IgD-negative memory B cell (primary cell): ENCODE results near the gene ISYNA1. TPM values are rescaled to one million over a fixed set of nuclear protein-coding genes. Genes with fewer than 3 reads are reported as not detected.
A peak's percentile ranks its signal among the peaks of the same experiment; 100 is the strongest.

Source experiments
- H3K27ac Mint-ChIP-seq, 3 donors: one replicate each; pipeline ENCODE4 v1.8.0; 2020 to 2022; ENCODE audit warnings: mild to moderate bottlenecking in 3 of 3, mixed read lengths in 3 of 3, moderate library complexity in 1 of 3
- H3K27me3 Mint-ChIP-seq: one replicate; pipeline ENCODE4 v1.8.0; 2021; ENCODE audit warnings: mixed read lengths
- H3K36me3 Mint-ChIP-seq: one replicate; pipeline ENCODE4 v1.8.0; 2020; ENCODE audit warnings: mild to moderate bottlenecking, mixed read lengths
- H3K4me1 Mint-ChIP-seq, 3 donors: one replicate each; pipeline ENCODE4 v1.8.0; 2020 to 2022; ENCODE audit warnings: mixed read lengths in 3 of 3, mild to moderate bottlenecking in 1 of 3
- H3K4me3 Mint-ChIP-seq, 4 donors: one replicate each; pipeline ENCODE4 v1.8.0; 2020 to 2022; ENCODE audit warnings: mild to moderate bottlenecking in 4 of 4, mixed read lengths in 4 of 4, moderate library complexity in 3 of 4
- H3K9me3 Mint-ChIP-seq, 3 donors: one replicate each; pipeline ENCODE4 v1.8.0; 2020 to 2021; ENCODE audit warnings: mixed read lengths in 3 of 3, mild to moderate bottlenecking in 1 of 3
- polyA plus RNA-seq: library from polyadenylated mRNA; unstranded; fragments of 300-500 nt; fragmentation: Illumina TruSeq; gene quantifications from one replicate; pipeline ENCODE4 v1.2.3, GENCODE V29; 2021

The ISYNA1 gene
- polyA plus RNA-seq = 17.2 TPM

DNA sequence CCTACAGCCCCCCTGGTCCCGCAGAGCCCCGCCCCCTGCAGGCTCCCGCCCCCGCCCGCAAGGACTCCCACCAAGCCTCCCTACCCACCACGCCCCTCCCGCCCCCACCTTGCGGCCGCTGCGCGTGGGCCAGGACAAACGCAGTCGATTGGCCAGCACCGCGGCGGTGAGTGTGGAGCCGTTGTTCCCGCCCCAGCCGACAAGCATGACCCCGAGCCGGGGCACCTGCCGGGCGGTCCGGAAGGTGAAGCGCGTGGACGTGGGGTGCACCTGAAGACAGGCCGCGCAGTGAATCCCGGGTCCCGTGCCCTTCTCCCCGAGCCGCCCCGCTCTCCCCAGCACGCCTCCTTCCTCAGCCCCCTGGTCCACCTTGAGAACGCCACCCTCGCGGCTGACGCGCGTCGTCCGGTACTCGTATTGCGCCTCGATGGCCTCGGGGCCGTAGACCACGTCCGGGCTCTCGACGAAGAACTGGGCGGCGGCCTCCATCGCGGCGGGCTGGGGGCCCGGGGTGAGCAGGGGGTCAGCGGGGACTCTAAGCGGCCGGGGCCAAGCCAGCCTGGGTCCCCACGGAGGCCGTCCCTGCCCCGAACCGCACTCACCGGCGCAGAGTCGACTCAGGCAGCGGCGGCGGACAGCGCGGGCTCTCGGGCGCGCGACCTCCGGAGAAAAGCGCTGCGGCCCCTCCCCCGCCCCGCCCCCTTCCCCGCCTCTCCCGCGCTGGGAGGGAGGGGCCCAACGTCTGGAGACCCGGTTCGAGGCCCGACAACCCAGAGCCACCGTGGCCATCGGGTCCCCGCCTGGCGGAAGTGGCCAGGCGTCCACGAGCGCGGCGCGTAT, at the start of gene ISYNA1:
Gene ISYNA1 (minus strand): TSS at position 643 of the 840 bp plus-strand sequence. CDS start 154 bp downstream, at position 489.
- Mint-ChIP-seq H3K4me1 (peaks cover 10 to 18% (median 15%) of the 10 kb centered on the region in 3 donors), H3K9me3 (no peaks in the 10 kb centered on the region), H3K27me3 (no peaks in the 10 kb centered on the region), H3K36me3 (no peaks in the 10 kb centered on the region), H3K27ac (peak within 1 kb of the TSS in 2 of 3 donors; percentile 85 to 89), H3K4me3 (peak within 1 kb of the TSS; percentile 77 to 90 (median 88))

DNA sequence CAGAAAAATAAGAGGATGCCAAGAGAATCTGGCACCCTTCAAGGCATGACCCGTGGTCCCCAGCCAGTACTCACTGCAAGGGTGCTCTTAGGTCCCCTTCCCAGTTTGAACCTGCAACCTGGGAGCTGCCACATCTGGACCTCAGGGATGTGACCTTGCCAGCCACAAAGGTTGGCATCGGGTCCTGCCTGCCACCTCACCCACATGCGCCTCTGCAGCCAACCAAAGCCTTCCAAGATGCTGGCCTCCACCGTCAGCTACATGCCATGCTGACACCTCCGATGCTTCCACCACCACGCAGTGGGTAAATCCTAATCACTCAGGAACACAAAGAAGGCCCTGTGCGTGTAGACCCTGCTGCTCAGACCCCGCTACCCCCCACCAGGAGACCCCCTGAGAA, 48.8 kb upstream of the ISYNA1 start:
- Mint-ChIP-seq H3K27ac (peak overlapping the region in 2 of 3 donors; percentile 47 to 62), H3K36me3 (no peaks in the 10 kb centered on the region), H3K4me3 (no peak overlapping the region), H3K27me3 (no peaks in the 10 kb centered on the region), H3K9me3 (no peaks in the 10 kb centered on the region), H3K4me1 (peaks cover 9 to 16% (median 15%) of the 10 kb centered on the region in 3 donors)

DNA sequence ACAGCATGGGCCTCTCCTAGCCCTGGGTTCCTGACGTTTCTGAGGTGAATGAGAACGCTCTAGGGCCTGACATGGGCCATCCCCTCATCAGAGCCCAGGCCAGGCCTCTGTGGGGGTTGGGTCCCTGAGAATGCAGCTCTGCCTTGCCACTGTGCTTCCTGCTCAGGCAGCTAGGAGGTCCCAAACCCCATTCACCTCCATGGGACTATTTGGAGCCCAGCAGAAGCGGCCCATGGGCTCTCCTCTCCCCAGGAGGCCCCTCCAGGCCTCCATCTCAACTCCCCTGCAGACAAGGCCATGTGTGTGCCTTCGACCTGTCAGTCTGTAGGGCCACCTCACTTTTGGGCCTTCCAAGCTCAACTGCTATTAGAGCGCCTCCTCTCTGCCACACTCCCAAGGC, 47.1 kb upstream of the ISYNA1 start:
- Mint-ChIP-seq H3K4me1 (peaks cover 9 to 27% (median 12%) of the 10 kb centered on the region in 3 donors), H3K4me3 (peak overlapping the region in 2 of 4 donors; percentile 65 to 68)

DNA sequence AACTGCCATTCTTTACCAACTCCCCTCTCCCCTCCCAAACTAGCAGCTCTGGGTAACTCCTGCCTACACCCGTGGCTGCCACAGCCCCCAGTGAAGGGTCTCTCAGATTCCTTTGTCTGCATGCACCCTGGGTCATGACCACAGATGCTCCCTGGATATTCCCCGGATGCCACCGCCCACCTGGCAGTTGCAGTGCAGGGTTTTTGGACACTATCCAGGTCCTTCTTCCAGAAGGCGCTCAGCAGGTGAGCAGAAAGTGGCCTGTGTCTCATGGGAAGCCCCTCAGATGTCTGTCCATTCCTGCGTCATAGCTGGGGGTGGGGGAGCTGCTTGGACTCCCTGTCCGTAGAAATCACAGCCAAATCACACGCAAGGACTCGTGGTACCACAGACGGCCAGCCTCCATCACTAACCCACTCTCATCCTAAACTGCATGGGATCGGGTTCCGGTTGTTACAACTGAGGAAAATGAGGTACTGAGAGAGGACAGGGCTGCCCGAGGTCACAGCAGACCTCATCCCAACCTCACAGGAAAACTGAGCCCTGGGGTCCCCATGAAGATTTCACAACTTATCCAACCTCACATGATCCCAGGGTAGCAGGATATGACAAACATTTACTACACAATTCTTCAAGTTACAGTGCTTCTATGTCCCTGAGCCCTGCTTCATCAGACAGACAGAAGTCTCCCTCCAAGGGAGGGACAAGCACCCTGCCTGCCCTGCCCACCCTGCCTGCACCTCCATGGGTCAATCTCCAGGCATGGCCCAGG, 45.4 kb upstream of the ISYNA1 start:
- peak overlapping the region in 1 of 3 donors; percentile 98 for H3K27ac Mint-ChIP-seq
- H3K4me3 Mint-ChIP-seq = no peak overlapping the region
- no peaks in the 10 kb centered on the region for H3K36me3 Mint-ChIP-seq
- peaks cover 15 to 37% (median 23%) of the 10 kb centered on the region in 3 donors for H3K4me1 Mint-ChIP-seq
- no peaks in the 10 kb centered on the region for H3K9me3 Mint-ChIP-seq
- no peaks in the 10 kb centered on the region for H3K27me3 Mint-ChIP-seq

More for the DNA sequence above, 47.1 kb upstream of the ISYNA1 start:
- no peaks in the 10 kb centered on the region for H3K27me3 Mint-ChIP-seq
- no peaks in the 10 kb centered on the region for H3K9me3 Mint-ChIP-seq
- no peaks in the 10 kb centered on the region for H3K36me3 Mint-ChIP-seq
- peak overlapping the region in 1 of 3 donors; percentile 67 for H3K27ac Mint-ChIP-seq

DNA sequence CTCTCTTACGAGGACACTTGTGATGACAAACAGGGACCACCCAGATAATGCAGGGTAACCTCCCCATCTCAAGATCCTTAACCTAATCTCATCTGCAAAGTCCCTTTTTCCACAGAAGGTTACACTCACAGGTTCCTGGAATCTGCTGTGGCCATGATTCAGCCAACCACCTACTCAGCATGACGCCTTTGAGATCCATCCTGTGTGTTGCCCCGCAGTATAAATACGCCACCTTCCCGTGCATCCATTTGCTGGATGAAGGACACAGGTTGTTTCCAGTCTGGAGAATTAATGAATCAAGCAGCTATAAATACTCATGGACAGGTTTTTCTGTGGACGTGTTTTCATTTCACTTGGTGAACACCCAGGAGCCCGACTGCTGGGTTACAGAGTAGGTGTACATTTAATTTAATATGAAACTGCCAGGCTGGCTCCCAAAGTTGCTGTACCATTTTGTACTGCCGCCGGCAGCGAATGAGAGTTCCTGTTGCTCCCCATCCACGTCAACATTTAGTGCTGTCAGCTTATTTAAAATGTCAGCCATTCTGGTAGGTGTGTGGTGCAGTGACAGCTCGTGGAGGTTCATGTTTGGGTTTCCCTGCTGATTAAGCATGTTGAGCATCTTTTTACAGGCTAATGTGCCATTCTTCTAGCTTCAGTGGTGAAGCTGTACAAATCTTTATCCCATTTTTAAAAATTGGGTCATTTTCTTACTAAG, 43.7 kb upstream of the ISYNA1 start:
- Mint-ChIP-seq H3K27me3 (no peaks in the 10 kb centered on the region), H3K9me3 (no peaks in the 10 kb centered on the region), H3K4me3 (peak overlapping the region in 1 of 4 donors; percentile 28), H3K4me1 (peaks cover 16 to 47% (median 24%) of the 10 kb centered on the region in 3 donors), H3K27ac (no peak overlapping the region), H3K36me3 (no peaks in the 10 kb centered on the region)

DNA sequence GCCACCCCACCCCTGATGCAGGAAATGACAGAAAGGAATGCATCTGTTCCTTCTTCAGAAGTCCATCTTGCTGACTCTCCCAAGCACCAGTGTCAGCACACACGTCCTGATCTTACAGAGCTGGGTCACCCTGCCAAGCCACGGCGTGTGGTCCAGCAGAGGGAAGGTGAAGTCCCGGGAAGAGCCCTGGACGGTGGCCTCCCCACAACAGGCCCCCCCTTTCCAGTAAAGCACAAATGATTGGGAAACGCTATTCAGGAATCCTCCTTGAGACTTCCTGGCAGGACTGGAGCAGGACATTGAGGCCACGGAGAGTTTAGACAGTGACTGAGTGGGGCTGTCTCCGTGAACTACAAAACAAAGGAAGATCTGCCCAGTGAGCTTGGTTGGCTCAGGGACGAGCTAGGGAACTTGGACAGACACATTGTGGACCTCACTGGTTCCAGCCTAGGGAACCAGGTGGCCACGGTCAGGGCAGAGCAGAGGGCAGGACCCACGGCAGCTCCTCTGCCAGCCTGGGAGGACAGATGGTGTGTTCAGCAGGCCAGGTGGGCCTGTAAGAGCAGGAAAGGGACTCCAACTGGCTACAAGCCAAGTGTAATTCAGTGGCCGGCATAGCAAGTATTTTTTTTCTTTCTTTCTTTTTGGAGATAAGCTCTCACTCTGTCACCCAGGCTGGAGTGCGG, 42.2 kb upstream of the ISYNA1 start:
- peaks cover 20 to 49% (median 29%) of the 10 kb centered on the region in 3 donors for H3K4me1 Mint-ChIP-seq
- H3K27me3 Mint-ChIP-seq = no peaks in the 10 kb centered on the region
- H3K27ac Mint-ChIP-seq = peak overlapping the region in 1 of 3 donors; percentile 68
- H3K36me3 Mint-ChIP-seq = no peaks in the 10 kb centered on the region
- no peaks in the 10 kb centered on the region for H3K9me3 Mint-ChIP-seq
- H3K4me3 Mint-ChIP-seq = peak overlapping the region in 2 of 4 donors; percentile 45 to 49

DNA sequence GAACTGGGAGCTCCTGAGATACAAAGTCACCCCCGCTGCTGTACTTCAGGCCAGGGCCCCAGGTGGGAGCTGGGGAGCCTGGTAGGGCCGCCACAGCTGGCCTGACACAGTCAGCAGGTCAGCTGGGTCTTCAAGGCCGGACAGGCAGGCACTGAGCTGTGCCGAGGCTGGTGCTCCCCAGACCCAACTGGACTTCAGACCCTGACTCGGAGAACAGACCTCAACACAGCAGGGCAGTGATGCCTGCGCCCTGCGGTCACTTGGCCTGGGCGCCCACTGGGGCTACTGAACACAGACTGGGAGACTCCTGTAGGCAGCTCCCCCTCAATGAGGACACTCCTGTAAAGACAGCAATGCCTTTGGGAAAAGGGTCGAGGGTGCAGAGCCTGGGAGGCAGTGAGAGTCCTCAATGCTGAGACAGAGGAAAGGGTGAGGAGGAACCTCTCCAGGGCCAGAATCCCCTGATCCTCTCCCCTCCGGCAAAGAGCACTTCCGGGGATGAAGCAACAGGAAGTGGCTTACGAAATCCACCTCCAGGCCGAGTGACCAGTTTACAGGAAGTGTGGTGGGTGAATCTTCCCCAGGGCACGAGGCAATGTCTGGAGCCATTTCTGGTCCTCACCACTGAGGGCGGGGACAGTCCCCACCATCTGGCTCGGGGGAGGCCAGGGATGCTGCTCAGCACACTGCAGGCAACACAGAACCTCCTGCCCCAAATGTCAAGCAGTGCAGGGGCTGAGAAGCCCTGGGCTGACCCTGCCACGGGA, 40.8 kb upstream of the ISYNA1 start:
- Mint-ChIP-seq H3K27me3 (no peaks in the 10 kb centered on the region), H3K27ac (peak overlapping the region in 2 of 3 donors; percentile 76 to 95), H3K9me3 (no peaks in the 10 kb centered on the region), H3K36me3 (no peaks in the 10 kb centered on the region), H3K4me1 (peaks cover 20 to 46% (median 25%) of the 10 kb centered on the region in 3 donors), H3K4me3 (peak overlapping the region in 2 of 4 donors; percentile 68 to 88)

DNA sequence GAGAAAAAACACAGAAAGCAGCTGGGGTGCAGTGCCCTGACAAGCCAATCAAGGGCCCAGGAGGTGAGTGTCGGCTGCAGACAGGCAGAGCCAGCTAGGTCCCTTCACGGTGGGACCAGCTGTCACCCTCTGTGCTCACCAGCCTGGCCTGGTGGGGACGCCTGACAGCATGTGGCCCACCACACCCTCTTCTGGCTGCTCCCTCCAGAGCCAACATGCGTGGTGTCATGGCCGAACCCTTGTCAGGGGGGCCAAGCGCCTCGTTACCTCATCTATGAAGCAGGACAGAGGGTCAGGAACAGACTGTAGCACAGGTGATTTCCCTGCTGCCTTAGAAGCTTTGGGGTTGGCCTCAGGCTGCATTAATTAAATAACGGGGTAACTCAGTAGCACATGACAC, 40.0 kb upstream of the ISYNA1 start:
- Mint-ChIP-seq H3K4me1 (peaks cover 21 to 46% (median 25%) of the 10 kb centered on the region in 3 donors), H3K27me3 (no peaks in the 10 kb centered on the region), H3K4me3 (no peak overlapping the region), H3K36me3 (no peaks in the 10 kb centered on the region), H3K27ac (peak overlapping the region in 2 of 3 donors; percentile 57 to 80), H3K9me3 (no peaks in the 10 kb centered on the region)

DNA sequence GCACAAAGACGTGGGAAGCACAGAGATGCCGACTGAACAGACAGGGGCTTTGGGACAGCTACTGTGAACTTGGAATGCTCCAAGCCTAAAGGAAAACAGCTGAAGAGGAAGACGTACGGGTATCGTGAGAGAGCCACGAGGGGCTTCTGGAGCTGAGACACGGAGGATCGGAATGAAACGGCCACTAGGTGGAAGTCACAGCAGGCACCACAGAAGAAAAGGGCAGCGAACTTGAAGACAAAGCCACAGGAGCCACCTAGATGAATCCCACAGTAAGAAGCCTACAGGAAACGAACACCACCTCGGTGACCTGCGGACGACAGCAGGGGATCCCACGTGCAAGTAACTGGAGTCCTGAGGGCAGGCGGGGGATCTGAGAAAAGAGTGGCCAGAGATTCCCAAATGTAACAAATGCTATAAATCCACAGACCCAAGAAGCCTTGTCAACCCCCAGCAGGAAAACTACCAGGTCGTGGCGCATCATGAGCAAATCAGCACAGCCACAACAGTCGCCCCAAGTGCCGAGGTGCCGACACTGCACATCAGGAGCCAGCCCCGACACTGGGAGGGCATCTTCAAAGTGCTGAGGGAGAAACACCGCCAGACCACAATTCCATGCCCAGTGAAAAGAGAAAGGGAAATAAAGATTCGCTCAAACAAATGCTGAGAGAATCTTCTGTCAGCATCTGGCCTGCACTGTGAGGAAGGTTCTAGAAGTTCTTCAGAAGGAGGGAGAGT, 39.3 kb upstream of the ISYNA1 start:
- Mint-ChIP-seq H3K4me3 (peak overlapping the region in 2 of 4 donors; percentile 44 to 67), H3K4me1 (peaks cover 24 to 44% (median 25%) of the 10 kb centered on the region in 3 donors), H3K27me3 (no peaks in the 10 kb centered on the region), H3K9me3 (no peaks in the 10 kb centered on the region), H3K27ac (peak overlapping the region in 2 of 3 donors; percentile 57 to 80), H3K36me3 (no peaks in the 10 kb centered on the region)

DNA sequence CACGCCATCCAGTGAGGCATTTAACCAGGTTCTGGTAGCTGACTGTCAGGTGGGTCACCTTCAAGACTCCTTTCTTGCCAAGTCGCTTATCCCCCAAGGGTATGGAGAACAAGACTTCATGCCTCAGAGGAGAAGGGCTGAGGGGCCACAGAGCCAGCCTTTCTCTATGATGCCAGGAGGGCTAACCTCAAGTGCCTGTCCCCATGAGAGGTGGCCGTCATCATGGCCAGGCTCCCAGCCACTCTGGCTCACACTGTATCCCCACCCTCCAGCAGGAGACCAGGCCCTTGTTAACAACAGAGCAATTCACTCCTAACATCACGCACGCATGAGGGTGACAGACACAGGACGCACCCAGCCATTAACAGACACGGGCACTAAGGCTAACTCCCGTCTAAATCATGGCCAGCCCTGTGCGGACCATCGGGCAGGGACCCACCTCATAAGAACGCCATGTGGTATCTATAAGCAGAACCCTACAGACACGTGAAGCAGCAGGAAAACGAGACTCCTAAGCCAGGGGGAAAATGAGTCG, 38.6 kb upstream of the ISYNA1 start:
- H3K9me3 Mint-ChIP-seq = no peaks in the 10 kb centered on the region
- peaks cover 25 to 44% (median 28%) of the 10 kb centered on the region in 3 donors for H3K4me1 Mint-ChIP-seq
- no peaks in the 10 kb centered on the region for H3K36me3 Mint-ChIP-seq
- peak overlapping the region in 2 of 4 donors; percentile 42 to 44 for H3K4me3 Mint-ChIP-seq
- H3K27ac Mint-ChIP-seq = peak overlapping the region in 1 of 3 donors; percentile 80
- H3K27me3 Mint-ChIP-seq = no peaks in the 10 kb centered on the region

DNA sequence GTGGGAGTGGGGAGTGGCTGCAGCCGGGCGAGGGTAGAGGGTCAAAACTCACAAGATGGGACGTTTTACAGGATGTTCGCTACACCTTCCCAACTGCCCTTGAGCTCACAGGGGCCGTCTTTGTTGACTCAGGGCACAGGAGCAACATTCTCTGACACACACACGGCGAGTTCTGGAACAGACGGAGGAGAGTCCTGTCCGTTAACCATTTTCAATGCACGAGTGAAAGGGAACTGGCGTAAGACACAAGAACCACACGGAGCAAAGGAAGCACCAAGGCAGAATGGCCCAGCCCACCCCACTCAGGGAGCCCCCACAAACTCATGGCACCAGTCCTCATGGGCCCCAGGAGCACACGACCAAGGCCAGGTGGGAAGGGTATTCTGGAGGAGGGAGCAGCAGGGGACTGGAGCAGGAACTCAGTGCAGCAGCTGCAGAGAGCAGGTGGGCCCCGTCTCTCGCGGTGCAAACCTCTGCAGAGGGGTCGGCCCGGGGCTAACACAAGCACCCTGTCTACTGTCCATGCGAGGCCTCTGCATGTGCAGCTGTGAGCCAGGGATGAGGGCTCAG, 37.9 kb upstream of the ISYNA1 start:
- Mint-ChIP-seq H3K4me3 (no peak overlapping the region), H3K27ac (peak overlapping the region in 2 of 3 donors; percentile 36 to 65), H3K27me3 (no peaks in the 10 kb centered on the region), H3K36me3 (no peaks in the 10 kb centered on the region), H3K9me3 (no peaks in the 10 kb centered on the region), H3K4me1 (peaks cover 25 to 37% (median 28%) of the 10 kb centered on the region in 3 donors)

DNA sequence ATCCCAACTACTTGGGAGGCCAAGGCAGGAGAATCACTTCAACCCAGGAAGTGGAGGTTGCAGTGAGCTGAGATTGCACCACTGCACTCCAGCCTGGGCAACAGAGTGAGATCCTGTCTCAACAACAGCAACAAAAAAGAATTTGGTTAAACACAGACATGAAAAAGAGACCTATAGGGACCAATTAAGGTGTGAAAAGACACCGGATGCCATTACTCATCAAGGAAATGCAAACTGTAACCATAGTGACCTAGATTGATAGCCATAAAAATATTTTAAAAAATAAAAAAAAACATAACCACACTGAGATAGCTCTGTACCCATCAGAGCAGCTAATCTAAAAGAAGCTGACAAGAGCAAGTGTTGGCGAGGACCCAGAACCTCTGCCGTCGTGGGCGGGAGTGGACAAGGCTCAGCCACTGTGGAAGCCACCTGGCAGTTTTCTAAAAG, 37.1 kb upstream of the ISYNA1 start:
- peak overlapping the region in 2 of 3 donors; percentile 47 to 65 for H3K27ac Mint-ChIP-seq
- no peaks in the 10 kb centered on the region for H3K9me3 Mint-ChIP-seq
- peaks cover 24 to 33% (median 28%) of the 10 kb centered on the region in 3 donors for H3K4me1 Mint-ChIP-seq
- no peak overlapping the region for H3K4me3 Mint-ChIP-seq
- H3K36me3 Mint-ChIP-seq = no peaks in the 10 kb centered on the region
- no peaks in the 10 kb centered on the region for H3K27me3 Mint-ChIP-seq
